BLaER1 (cell line): ENCODE results near the gene ZFYVE1.

ENCODE experiments used
- H3K27ac ChIP-seq: shearing (Covaris generic); formaldehyde crosslinking; 2 replicates; pipeline ENCODE4 v1.8.1; 2022
- H3K27me3 ChIP-seq: shearing (Covaris generic); formaldehyde crosslinking; 2 replicates; pipeline ENCODE4 v1.8.1; 2022
- H3K36me3 ChIP-seq: shearing (Covaris generic); formaldehyde crosslinking; 2 replicates; pipeline ENCODE4 v1.8.1; 2022
- H3K4me1 ChIP-seq: shearing (Covaris generic); formaldehyde crosslinking; 2 replicates; pipeline ENCODE4 v1.8.1; 2022
- H3K4me2 ChIP-seq: shearing (Covaris generic); formaldehyde crosslinking; 2 replicates; pipeline ENCODE4 v1.8.1; 2022
- H3K4me3 ChIP-seq: shearing (Covaris generic); formaldehyde crosslinking; 2 replicates; pipeline ENCODE4 v1.8.1; 2022
- H3K9ac ChIP-seq: shearing (Covaris generic); formaldehyde crosslinking; 2 replicates; pipeline ENCODE4 v1.8.1; 2022
- H3K9me3 ChIP-seq: shearing (Covaris generic); formaldehyde crosslinking; 2 replicates; pipeline ENCODE4 v1.8.1; 2022
- H4K20me1 ChIP-seq: shearing (Covaris generic); formaldehyde crosslinking; 2 replicates; pipeline ENCODE4 v1.8.1; 2022
- Cebpa-rat ChIP-seq: shearing (Covaris generic); IDR thresholded peaks from 2 replicates; pipeline ENCODE4 v1.8.1; 2022

Gene ZFYVE1

DNA sequence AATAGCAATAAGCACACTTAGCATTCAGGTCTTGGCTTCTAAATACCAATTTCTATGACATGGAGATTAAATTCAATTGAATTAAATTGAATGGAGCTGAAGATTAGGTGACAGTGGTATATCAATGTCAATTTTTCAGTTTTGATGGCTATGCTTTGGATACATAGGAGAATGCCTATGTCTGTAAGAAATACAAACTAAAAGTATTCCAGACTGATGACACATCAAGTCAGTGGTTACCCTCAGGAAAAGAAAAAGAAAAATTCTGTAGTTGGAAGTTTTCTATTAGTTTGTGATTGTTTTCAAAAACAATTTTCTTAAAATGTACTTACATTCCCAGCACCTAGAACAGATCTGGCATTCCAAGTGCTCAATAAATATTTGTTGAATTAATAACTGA, 105.5 kb downstream of the ZFYVE1 start:
- Histone ChIP-seq H3K27me3 (no peaks in the 10 kb centered on the region), H3K9me3 (no peaks in the 10 kb centered on the region), H3K4me1 (peaks cover 7% of the 10 kb centered on the region; the same call in 1 of the 2 replicates), H3K4me3 (no peak overlapping the region), H3K9ac (no peak overlapping the region), H3K27ac (no peak overlapping the region), H4K20me1 (no peaks in the 10 kb centered on the region), H3K4me2 (no peak overlapping the region), H3K36me3 (no peaks in the 10 kb centered on the region)
- TF ChIP-seq Cebpa-rat, result no peak

DNA sequence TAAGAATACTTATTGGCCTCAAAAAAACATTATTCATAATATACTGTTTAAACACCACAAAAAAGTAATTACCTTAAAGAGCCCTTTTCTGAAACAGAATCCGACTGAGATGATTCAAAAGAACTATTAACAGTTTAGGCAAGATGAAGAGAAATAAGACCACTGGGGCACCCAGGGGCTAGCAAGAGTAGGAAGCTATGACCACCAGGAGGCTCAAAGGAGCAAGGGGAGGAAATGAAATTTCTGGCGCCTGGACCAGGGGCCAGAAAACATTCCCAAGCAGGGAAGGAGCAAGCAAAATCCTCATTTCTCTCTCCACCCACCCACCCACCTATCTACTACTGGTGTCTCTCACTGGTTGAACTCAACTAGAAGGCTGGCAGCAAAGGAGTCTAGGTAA, 106.9 kb downstream of the ZFYVE1 start:
- H4K20me1 ChIP-seq, result no peaks in the 10 kb centered on the region
- H3K4me2 ChIP-seq, result no peak overlapping the region
- H3K27ac ChIP-seq, result no peak overlapping the region
- no peaks in the 10 kb centered on the region for H3K4me1 ChIP-seq
- no peaks in the 10 kb centered on the region for H3K36me3 ChIP-seq
- TF ChIP-seq Cebpa-rat, result no peak
- H3K4me3 ChIP-seq, result no peak overlapping the region
- no peaks in the 10 kb centered on the region for H3K9me3 ChIP-seq
- H3K27me3 ChIP-seq, result no peaks in the 10 kb centered on the region
- no peak overlapping the region for H3K9ac ChIP-seq
